ENCODE measurements around the gene ANO2.
"Not testable (repeated sequence)": the region's sequence is repeated elsewhere in the genome, so short reads cannot be mapped to it uniquely, and the experiment has no call there.

The ANO2 gene

DNA sequence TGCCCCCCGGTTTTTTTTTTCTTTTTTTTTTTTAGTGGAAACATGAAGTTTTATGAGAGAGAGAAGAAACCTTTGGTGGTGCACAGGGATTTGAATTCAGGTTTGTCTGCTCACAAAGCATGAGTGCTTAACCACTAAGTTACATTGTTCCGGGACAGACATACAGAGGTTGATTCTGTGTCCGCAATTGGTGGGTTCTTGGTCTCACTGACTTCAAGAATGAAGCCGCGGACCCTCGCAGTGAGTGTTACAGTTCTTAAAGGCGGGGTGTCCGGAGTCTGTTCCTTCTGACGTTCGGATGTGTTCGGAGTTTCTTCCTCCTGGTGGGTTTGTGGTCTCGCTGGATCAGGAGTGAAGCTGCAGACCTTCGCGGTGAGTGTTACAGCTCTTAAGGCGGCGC is 57.2 kb downstream of the ANO2 start:
- not testable (repeated sequence) for DNase-seq (ENCODE audit: low spot score)

- no peak for DNase-seq (ENCODE audit: low spot score)
Observed at GRCh38 chr12:5884866-5885265, 60.2 kb downstream of the ANO2 start.

GRCh38 chr12:5884285-5884684 is 60.8 kb downstream of the ANO2 start:
- DNase-seq (ENCODE audit: low spot score), result no peak

GRCh38 chr12:5882511-5883190 is 62.4 kb downstream of the ANO2 start:
- no peak for DNase-seq (ENCODE audit: low spot score)

DNA sequence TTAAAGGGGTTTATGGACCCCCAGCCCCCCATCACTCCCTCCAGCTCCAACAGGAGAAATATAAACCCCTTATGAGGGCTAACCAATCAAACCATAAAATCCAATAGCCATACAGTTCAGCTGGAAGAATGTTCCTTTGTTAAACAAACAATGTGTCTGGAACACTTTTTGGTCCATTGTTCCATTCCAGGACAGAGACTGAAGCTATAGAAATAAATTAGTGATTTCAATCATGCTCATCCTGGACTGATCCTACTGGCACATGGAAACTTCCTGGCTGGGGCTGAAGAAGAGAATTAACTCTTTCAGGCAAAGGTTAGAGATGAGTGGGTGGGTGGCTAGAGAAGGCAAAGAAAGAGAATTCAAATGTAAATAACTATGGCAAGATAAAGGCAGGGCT is 63.4 kb downstream of the ANO2 start:
- no peak for DNase-seq (ENCODE audit: low spot score)

DNA sequence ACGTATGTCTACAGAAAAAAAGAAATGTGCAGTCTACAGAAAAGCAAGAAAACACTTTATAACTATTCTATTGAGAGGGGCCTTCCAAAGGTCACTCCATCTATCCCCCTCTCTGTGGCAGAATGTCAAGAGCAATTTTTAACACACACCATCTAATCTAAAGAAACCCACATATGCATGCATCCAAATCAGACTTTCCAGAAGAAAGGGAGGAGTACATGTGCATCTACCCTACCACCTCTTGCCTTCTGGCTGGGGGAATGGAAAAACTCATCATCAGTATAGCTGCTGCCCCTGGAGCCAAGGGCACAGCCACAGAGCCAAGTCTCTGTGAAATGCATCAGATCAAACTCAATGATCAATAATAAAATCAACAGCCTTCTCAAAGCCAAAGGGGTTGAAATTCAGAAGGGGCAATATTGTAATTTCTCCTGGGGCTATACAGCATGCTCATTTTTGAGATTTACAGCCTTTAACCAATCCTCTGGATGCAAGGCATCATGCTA is 63.9 kb downstream of the ANO2 start:
- DNase-seq (ENCODE audit: low spot score), result no peak

- DNase-seq (ENCODE audit: low spot score), result no peak
Observed at GRCh38 chr12:5875851-5876250, 69.2 kb downstream of the ANO2 start.

DNA sequence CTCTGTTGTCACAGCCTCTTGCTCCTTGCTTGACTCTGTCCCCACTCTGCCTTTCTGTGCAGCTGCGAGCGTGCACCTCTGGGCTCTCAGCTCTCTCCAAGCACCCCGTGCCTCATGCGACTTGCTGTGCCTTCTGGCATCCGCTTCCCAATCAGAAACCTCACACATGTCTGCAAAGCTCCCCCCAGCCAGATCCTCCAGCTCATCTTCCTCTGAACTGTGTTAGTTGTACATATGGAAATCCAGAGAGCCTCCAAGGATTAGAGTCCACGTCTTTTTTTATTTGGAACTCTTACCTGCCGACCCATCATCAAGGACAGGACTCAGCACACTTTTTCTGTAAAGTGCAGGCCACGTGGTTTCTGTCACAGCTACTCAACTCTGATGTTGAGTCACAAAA is 70.5 kb downstream of the ANO2 start:
- DNase-seq (ENCODE audit: low spot score), result no peak

DNA sequence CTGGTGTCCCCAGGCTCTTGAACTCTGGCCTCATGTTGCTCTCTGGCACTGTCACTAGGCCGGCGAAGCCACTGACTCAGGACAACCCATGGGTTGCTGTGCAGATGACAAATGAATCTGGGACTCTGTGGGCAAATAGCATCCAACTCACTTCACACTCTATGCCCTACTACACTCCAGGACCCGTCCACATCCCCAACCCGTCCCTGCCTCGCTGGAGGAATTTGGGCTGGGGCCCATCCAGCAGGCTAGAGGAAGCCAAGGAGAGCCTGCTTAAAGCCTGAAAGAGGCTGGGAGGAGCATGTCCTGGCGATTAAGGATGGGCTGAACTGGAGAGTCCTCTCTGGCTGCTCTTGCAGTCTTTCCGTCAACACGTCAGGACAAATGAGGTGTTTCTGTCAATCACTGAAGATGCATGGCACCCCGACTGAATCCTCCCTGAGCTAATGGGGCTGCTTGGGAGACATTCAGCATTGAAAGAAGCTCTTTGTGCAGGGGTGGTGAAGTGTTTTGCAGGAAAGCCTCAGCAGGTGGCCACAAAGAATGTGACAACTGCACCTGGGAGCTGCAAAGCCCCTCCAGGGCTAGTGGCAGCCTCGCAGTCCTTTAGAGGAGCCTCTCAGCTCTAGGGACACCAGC is 71.7 kb downstream of the ANO2 start:
- DNase-seq (ENCODE audit: low spot score), result no peak

DNA sequence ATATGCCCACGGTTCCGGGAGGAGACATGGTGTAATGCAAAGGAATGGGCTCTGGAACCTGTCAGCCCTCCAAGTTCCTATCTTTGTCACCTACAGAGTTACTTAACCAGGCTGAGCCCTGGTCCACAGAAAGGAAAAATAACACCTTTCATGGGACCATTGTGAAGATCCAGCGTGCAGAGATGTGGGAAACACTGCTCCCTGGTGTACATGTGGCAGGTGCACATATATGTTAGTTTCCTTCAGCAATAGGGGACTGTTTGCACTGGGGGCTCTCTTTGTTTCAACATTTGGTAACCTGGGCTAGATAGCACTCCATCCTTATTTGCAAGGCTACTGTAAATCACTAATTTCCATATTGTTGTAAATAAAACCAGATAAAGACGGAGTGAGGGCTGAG is 72.3 kb downstream of the ANO2 start:
- DNase-seq (ENCODE audit: low spot score), result no peak

DNA sequence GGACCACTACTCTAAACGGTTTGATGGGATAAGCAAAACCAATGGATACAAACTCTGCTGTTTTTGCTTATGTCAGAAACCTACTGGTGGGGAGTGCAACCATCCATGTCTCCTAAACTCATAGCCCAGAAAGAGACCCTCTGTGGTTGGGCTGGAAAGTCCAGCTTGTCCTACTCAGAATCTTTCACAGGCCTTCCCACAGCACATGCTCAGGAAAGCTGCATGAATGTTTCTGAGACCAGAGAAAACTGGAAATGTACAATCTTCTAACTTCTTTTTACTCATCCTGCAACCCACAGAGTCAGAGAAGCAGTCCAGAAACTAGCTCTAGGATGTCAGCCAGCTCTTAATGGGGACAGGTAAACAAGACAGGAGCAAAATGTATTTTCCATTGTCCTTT is 73.3 kb downstream of the ANO2 start:
- no peak for DNase-seq (ENCODE audit: low spot score)

GRCh38 chr12:5870183-5870582 is 74.9 kb downstream of the ANO2 start:
- DNase-seq (ENCODE audit: low spot score), result no peak

GRCh38 chr12:5868625-5869295 is 76.3 kb downstream of the ANO2 start:
- DNase-seq (ENCODE audit: low spot score), result no peak

DNA sequence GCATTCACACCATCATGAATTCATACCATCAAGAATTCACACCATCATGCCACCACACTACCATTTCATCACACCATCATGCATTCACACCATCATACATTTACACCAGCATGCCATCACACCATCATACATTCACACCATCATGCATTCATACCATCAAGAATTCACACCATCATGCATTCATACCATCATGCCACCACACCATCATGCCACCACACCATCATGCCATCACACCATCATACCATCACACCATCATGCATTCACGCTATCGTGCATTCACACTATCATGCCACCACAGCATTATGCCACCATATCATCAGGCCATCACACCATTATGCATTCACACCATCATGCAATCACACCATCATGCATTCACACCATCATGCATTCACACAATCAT is 79.7 kb downstream of the ANO2 start:
- DNase-seq (ENCODE audit: low spot score), result no peak

- DNase-seq (ENCODE audit: low spot score), result no peak
Observed at GRCh38 chr12:5864972-5865371, 80.1 kb downstream of the ANO2 start.

- DNase-seq (ENCODE audit: low spot score), result no peak
Observed at GRCh38 chr12:5864301-5864700, 80.8 kb downstream of the ANO2 start.

DNA sequence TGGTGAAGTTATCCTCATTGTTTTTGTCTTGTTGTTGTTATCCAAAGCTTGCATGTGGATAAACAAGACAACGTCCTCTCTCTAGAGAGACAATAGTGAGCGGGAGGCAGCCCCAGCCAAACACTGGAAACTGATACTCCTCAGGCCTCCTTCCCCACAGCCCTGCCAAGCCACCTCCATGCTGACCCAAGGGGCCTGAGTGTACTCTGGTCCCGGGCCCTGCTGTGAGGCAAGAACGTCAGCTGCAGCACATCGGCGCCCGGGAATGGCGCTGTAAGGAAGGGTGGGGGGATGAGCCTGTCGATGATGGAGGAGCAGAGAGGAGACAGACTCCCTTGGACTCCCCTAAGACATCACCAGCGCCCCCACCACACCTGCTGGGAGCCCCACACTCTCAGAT is 83.6 kb downstream of the ANO2 start:
- no peak for DNase-seq (ENCODE audit: low spot score)

DNA sequence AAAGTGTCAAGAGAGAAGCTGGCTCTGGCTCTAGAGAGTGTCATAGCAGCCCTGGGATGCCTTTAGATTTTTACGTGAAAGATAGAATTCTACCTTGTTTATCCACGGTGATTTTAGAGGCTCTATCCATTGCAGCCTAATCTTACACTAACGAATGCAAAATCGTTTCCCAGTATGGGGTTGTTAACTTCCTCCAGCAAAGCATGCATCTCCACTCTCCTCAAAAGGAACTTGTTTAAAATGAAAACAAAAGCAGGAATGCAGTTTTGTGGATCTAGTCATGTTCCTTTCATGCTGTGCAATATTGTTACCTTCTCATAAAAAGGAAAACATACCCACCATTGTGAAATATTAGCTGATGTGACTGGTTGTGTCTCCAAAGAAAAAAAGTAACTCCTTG is 88.4 kb downstream of the ANO2 start:
- DNase-seq (ENCODE audit: low spot score), result no peak

- no peak for DNase-seq (ENCODE audit: low spot score)
Observed at GRCh38 chr12:5846950-5847349, 98.1 kb downstream of the ANO2 start.

- no peak for DNase-seq (ENCODE audit: low spot score)
Observed at GRCh38 chr12:5840944-5841343, 104.1 kb downstream of the ANO2 start.

DNA sequence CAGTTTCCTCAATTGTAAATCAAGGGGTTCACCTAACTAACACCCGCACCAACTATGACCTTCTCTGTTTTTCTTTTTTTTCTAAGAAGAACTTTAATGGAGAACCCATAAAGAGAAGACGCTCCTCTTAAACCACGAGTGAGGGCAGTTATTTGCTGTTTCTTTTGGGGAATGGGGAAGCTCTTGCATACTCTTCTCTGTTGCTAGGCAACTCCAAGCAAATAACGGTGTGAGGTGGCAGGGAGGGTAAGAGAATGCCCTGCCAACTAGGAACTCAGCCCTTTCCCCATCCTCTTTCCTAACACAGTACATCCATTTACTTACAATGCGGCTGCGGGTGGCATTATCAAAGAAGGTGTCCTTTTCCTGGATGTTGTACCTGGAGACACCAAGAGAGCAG is 114.9 kb downstream of the ANO2 start:
- no peak for DNase-seq (ENCODE audit: low spot score)

- DNase-seq (ENCODE audit: low spot score), result no peak
Observed at GRCh38 chr12:5827591-5827990, 117.5 kb downstream of the ANO2 start.

GRCh38 chr12:5825761-5826160 is 119.3 kb downstream of the ANO2 start:
- DNase-seq (ENCODE audit: low spot score), result not testable (repeated sequence)

Data from CD4-positive, alpha-beta T cell treated with Interleukin-15 for 4 hours (primary cell).